K562 (cell line): ENCODE measurements around the gene EFCAB5. TPM values are rescaled to one million over a fixed set of nuclear protein-coding genes. Genes with fewer than 3 reads are reported as not detected.

Experiments
- microRNA counts: library from miRNA; unstranded; fragments of <30 nt; microRNA quantifications from one replicate; lab custom pipeline; 2016
- microRNA-seq: library from miRNA; unstranded; fragments of <30 nt; microRNA quantifications from one replicate; pipeline ENCODE4, GENCODE V29; 2018; ENCODE audit warnings: borderline microRNAs expressed
- polyA plus RNA-seq, 8 experiments: library from polyadenylated mRNA; depleted of rRNA in 4 of 8; stranded (reverse) in 5 of 8; unstranded in 3 of 8; fragments of >200 nt; fragmentation: Nextera tagmentation in 2 of 8; fragmentation: Illumina TruSeq in 1 of 8; extraction: Ambion mirVana in 2 of 8; extraction: Trizol in 1 of 8; gene quantifications; 2 replicates each; pipeline versions ENCODE4 v1.2.1 to v1.2.3, GENCODE V29; 2011 to 2014; ENCODE audit warnings: inconsistent platforms in 1 of 8, missing spikeins in 1 of 8
- small RNA-seq: library from RNA; depleted of rRNA; stranded (forward); fragments of <200 nt; gene quantifications from one replicate; pipeline ENCODE3, GENCODE V24; 2014
- total RNA-seq, 7 experiments: library from RNA; depleted of rRNA in 6 of 7; stranded (reverse); fragments of >200 nt in 6 of 7; fragmentation: Illumina TruSeq in 2 of 7; extraction: Trizol in 2 of 7; gene quantifications; 2 replicates each; pipeline versions ENCODE4 v1.2.1 to v1.2.3, GENCODE V29; 2011 to 2021; ENCODE audit warnings: low replicate concordance in 1 of 7

Gene EFCAB5
- total and polyA plus RNA-seq, 9 of the 15 experiments (the other 6 are each of a cell fraction or from before 2014, with no cell fraction given): 0.06 to 0.11 TPM; not detected in 7

MicroRNAs encoded within 50 kb of the gene (microRNA counts, 767-probe panel; counts per million panel counts)
- microRNA hsa-miR-3184-5p (lab: Ali Mortazavi, UCI) (499 counts per million, percentile 9 among the panel's probes with 10 or more counts), microRNA hsa-miR-423-3p (lab: Ali Mortazavi, UCI) (4,338 counts per million, percentile 84 among the panel's probes with 10 or more counts), microRNA hsa-miR-423-5p (lab: Ali Mortazavi, UCI) (4,875 counts per million, percentile 88 among the panel's probes with 10 or more counts)

Small RNA genes lying within 50 kb of the gene (microRNA-seq; reads per million reads assigned to microRNA genes)
- not detected for gene MIR423

Small RNA genes lying within 50 kb of the gene (small RNA-seq; reads per million reads assigned to genes)
- gene AC104984.5 (not detected), gene RNY4P13 (not detected)

Other genes with a start within 250 kb of the EFCAB5 start
- gene SSH2, start 11.4 kb upstream of the EFCAB5 start, total RNA-seq (2014; rRNA removed): 5.2 and 6.8 TPM in 2 replicates
- 6.9 and 7.7 TPM in 2 replicates for gene SSH2, start 11.4 kb upstream of the EFCAB5 start, total RNA-seq (2014; rRNA removed; fragmentation: Illumina TruSeq; extraction: Trizol)
- 12.1 and 12.2 TPM in 2 replicates for gene SSH2, start 11.4 kb upstream of the EFCAB5 start, total RNA-seq (2015; rRNA removed; fragmentation: Illumina TruSeq; extraction: Trizol)
- gene SSH2, start 11.4 kb upstream of the EFCAB5 start, total RNA-seq (2021): 13.6 and 16.1 TPM in 2 replicates
- 6.7 and 13.2 TPM in 2 replicates for gene SSH2, start 11.4 kb upstream of the EFCAB5 start, polyA plus RNA-seq (2011; rRNA removed)
- gene SSH2, start 11.4 kb upstream of the EFCAB5 start, polyA plus RNA-seq (2014; fragmentation: Illumina TruSeq; extraction: Trizol): 14.3 and 15.6 TPM in 2 replicates
- 1 to 10 TPM; 3.9 to 6.2 TPM for gene SSH2, start 11.4 kb upstream of the EFCAB5 start, polyA plus RNA-seq (2014; fragmentation: Nextera tagmentation; extraction: Ambion mirVana)
- gene SSH2, start 11.4 kb upstream of the EFCAB5 start, polyA plus RNA-seq (2014; rRNA removed): 10.2 and 13.0 TPM in 2 replicates
- 18.4 and 18.8 TPM in 2 replicates for gene NSRP1, start 175.2 kb downstream of the EFCAB5 start, total RNA-seq (2014; rRNA removed)
- 32.2 and 34.1 TPM in 2 replicates for gene NSRP1, start 175.2 kb downstream of the EFCAB5 start, total RNA-seq (2014; rRNA removed; fragmentation: Illumina TruSeq; extraction: Trizol)
- 29.0 and 32.7 TPM in 2 replicates for gene NSRP1, start 175.2 kb downstream of the EFCAB5 start, total RNA-seq (2015; rRNA removed; fragmentation: Illumina TruSeq; extraction: Trizol)
- gene NSRP1, start 175.2 kb downstream of the EFCAB5 start, total RNA-seq (2021): 19.5 and 20.8 TPM in 2 replicates
- 8.7 and 19.0 TPM in 2 replicates for gene NSRP1, start 175.2 kb downstream of the EFCAB5 start, polyA plus RNA-seq (2011; rRNA removed)
- 50.4 and 68.6 TPM in 2 replicates for gene NSRP1, start 175.2 kb downstream of the EFCAB5 start, polyA plus RNA-seq (2014; fragmentation: Illumina TruSeq; extraction: Trizol)
- gene NSRP1, start 175.2 kb downstream of the EFCAB5 start, polyA plus RNA-seq (2014; fragmentation: Nextera tagmentation; extraction: Ambion mirVana): 10 to 100 TPM; 52.8 to 54.2 TPM
- 36.6 and 43.6 TPM in 2 replicates for gene NSRP1, start 175.2 kb downstream of the EFCAB5 start, polyA plus RNA-seq (2014; rRNA removed)